HG03103 (cell line): ENCODE results near the gene ULBP2.
"Not testable (repeated sequence)": the region's sequence is repeated elsewhere in the genome, so short reads cannot be mapped to it uniquely, and the experiment has no call there.

ENCODE experiments used
- ATAC-seq: cut with Tn5 transposase; IDR thresholded peaks from one replicate; pipeline ENCODE4 v1.9.1; 2021; ENCODE audit warnings: low read depth; ENCODE audit not compliant: unreplicated experiment

Gene ULBP2

DNA sequence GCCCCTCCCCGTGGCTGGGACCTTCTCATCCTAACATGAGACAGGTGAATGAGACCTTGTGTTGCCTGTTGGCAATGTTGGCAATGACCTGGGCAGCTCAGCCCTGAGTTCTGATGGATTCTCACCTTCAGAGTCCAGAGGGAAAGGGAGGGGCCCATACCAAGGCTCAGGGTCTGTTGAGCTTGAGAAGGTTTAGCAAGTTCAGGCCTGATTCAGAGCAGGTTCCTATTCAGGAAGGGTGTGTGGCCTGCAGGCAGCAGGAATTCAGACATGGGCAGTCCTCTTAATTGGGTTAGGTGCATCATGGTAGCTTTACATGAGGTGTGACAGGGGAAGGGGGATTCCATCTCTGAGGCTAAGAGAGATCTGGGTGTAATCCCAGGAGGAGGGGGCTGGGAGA is 5.7 kb downstream of the ULBP2 start:
- not testable (repeated sequence) for ATAC-seq

- no peak for ATAC-seq
Measured at GRCh38 chr6:149948011-149948410, 6.2 kb downstream of the ULBP2 start.

GRCh38 chr6:149948616-149949015 is 6.8 kb downstream of the ULBP2 start:
- ATAC-seq, result no peak

GRCh38 chr6:149950423-149950822 is 8.6 kb downstream of the ULBP2 start:
- ATAC-seq, result no peak

GRCh38 chr6:149951096-149951495 is 9.3 kb downstream of the ULBP2 start:
- no peak for ATAC-seq

DNA sequence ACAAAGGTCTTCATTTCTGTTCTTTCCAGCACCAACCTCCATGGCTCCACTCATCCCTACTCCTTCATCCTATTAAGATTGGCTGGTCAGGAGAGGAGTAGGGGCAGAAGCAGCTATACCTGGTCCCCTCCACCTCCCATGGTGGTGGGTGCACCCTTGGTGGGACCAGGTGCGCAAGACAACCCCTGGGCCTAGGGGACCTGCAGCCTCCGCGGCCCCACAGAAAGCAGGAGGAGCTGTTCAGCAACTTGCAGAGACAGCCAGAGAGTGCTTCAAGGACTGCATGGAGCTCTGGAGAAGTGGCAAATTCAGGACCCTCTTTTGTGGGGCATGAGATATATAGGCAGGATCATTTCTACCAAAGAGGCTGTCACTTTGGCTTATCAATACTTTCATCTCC is 9.8 kb downstream of the ULBP2 start:
- ATAC-seq, result no peak

- ATAC-seq, result not testable (repeated sequence)
Measured at GRCh38 chr6:149953390-149953789, 11.6 kb downstream of the ULBP2 start.

- ATAC-seq, result not testable (repeated sequence)
Measured at GRCh38 chr6:149953934-149954327, 12.1 kb downstream of the ULBP2 start.

DNA sequence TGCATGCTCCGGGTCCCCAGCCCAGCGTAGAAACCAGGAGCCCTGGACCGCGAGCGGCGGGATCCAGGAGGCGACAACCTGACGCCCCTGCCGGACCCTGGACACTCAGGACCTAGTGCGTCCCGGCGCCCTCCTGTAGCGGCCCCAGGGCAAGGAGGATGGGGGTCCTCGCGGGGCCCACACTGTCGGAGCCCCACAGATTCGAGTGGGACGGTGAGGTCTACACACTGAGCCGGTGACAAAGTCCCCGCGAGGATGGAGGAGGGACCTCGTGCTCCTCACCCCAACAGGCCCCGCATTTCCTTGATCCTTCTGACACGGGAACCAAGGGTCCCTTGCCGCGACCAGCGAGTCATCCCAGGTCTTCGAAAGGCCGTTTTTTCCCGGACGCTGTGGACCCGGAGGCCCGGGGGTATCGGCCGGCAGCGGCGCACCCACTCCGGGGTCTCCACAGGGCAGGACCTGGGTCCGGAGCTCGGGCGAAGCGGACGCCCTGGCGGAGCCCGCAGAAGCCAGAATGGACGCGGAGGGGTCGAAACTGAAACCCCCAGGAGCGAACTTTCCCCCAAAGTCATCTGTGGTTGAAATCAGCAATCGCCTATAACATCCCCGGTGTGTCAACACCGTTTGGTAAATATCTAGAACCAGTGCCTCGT is 12.6 kb downstream of the ULBP2 start:
- ATAC-seq, result not testable (repeated sequence)

GRCh38 chr6:149954984-149955653 is 13.3 kb downstream of the ULBP2 start:
- ATAC-seq, result not testable (repeated sequence)

DNA sequence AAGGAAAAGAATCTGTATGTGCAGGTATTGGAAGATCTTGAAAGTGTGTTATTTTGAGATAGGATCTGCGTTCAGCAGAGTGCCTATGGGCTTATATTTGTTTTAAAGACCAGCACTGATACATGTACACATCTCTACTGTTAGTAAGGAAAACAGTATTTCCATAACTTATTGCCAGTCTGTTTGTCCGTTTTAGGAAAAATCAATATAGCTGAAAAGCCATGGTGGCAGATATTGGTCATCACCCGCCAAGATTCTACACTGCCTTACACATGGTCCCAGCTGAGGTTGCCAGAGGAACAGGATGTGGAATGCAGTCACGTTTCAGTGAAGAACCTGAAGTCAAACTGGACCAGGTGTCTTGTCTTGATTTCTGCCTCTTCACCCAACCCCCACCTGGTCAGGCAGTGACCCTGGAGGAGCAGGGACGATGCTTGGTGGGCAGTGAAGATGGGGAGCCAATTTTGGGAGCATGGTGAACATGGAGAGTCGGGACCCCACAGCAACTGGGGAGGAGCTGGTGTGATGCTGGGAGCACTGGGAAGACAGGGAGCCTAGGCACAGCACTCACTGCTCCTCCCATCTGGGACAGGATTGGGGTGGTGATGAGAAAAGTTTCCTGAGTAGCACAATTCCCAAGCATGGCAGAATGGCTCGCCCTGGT is 14.0 kb downstream of the ULBP2 start:
- not testable (repeated sequence) for ATAC-seq

- not testable (repeated sequence) for ATAC-seq
Measured at GRCh38 chr6:149958124-149958523, 16.3 kb downstream of the ULBP2 start.

DNA sequence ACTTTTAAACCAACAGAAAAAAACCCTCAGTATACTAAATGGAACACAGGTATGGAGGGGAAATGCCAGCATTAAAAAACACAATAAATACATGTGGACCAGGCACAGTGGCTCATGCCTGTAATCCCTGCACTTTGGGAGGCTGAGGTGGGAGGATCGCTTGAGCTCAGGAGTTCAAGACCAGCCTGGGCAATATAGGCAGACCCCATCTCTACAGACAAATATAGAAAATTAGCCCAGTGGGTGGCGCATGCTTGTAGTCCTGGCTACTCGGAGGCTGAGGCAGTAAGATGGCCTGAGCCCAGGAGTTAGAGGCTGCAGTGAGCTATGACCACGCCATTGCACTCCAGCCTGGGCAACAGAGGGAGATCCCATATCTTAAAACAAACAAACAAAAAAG is 18.0 kb downstream of the ULBP2 start:
- not testable (repeated sequence) for ATAC-seq

GRCh38 chr6:149960488-149960887 is 18.7 kb downstream of the ULBP2 start:
- no peak for ATAC-seq

DNA sequence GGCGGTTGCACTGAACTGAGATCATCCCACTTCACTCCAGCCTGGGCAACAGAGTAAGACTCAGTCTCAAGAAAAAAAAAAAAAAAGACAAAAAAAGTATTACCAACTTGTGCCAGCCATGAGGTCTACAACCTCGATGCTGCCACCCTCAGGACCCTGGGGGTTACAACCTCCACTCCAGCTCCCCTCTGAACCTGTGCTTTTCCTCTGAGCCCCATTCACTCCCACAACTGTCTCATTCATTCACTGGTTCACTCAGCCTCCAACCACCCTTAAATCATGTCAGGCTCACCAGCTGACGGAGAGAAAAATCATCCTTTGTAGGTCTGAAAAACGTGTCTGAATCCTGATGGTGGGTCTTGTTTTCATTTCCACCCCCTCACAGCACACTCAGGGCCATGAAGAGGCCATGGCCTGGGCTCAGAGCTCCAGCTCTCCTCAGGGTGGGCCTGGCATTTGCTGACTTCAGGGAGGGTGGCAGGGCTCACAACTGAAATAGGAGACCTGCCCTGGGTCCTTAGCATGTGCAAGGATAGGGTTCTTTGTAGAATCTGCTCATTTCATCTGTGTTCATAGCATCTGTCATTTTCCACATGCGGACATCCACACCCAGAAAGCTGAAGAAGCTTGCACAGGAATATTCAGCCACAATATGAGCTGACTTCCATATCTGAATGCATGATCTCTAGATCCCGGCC is 20.1 kb downstream of the ULBP2 start:
- no peak for ATAC-seq

GRCh38 chr6:149962461-149963211 is 20.8 kb downstream of the ULBP2 start:
- no peak for ATAC-seq

DNA sequence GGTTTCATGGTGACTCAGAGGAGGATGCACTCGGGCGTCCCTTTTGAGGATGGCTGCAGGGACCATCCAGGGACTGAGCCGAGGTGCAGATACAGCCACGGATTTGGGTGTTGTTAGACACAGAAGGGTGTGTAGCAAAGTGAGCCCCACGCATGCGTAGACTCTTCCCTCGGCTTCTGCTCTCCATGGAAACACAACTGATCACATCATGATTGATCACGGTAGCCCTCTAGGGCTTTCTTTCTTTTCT is 21.3 kb downstream of the ULBP2 start:
- peak; percentile 30 for ATAC-seq

DNA sequence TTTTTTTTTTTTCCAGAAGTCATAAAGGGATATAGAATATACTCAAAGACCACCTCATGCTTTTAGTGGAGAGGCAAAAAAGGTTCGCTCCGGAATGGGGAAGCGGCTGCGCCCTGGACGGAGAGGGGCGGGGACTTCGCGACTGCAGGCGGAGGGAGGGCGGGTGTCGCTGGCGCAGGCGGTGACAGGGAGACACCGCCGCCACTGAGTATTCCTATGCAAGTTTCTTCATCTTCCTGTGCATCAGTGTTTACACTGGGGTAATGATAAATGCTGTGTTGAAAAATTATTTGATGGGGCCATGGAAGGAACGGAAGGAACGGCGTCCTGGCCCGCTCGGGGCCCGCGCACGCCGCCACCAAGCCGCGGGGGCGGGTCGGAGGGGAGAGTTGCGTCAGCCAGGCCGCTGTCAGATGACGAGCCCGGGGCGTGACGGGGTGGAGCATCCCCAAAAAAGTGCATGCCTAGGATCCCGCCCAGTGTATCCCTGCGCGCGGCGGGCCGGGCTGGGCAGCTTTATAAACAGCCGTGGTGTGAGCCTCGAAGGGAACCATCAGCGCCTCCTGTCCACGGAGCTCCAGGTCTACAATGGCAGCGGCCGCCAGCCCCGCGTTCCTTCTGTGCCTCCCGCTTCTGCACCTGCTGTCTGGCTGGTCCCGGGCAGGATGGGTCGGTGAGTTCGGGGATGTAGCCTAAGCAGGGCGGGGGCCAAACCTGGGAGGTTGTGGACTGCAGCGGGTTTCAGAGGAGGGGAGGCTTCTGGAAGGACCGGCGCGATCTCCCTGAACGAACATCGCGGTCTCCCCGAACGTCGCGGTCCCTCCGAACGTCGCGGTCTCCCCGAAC is 21.9 kb downstream of the ULBP2 start, which contains the start of gene ULBP1:
Gene ULBP1 (plus strand): TSS at position 482 of the 846 bp plus-strand sequence. CDS start 107 bp downstream, at position 589.
- peak; percentile 48 for ATAC-seq

DNA sequence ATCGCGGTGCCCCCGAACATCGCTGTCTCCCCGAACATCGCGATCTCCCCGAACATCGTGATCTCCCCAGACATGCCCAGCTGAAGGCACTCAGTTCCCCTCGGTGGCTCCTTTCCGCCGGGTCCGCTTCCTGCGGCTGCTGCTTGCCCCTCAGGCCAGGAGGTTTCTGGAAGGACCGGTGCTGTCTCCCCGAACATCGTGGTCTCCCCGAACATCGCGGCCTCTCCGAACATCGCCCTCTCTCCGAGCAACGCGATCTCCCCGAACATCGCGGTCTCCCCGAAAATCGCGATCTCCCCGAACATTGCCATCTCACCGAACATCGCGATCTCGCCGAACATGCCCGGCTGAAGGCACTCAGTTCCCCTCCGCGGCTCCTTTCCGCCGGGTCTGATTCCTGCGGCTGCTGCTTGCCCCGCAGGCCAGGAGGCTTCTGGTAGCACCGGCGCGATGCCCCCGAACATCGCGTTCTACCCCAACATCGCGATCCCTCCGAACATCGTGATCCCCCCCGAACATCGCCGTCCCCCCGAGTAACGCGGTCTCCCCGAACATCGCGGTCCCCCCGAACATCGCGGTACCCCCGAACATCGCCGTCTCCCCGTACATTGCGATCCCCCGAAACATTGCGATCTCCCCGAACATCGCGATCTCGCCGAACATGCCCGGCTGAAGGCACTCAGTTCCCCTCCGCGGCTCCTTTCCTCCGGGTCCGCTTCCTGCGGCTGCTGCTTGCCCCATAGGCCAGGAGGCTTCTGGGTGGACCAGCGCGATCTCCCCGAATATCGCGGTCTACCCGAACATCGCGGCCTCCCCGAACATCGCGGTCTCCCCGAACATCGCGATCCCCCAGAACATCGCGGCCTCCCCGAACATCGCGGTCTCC is 22.7 kb downstream of the ULBP2 start:
- no peak for ATAC-seq
